A549 (cell line): ENCODE results near the gene ANKRD34A. TPM values are rescaled to one million over a fixed set of nuclear protein-coding genes. Genes with fewer than 3 reads are reported as not detected.

Experiments used
- ATAC-seq, 2 experiments: fragments of 200-7000 bp in 1 of 2; fragments of >200 bp in 1 of 2; cut with Nextera tagmentation in 1 of 2; cut with Tn5 transposase in 1 of 2; 3 replicates each; pipeline versions ENCODE4 v1.8.0 to v1.9.1; 2018 to 2020; ENCODE audit warnings: mild to moderate bottlenecking in 1 of 2, moderate library complexity in 1 of 2
- CTCF ChIA-PET: fragments of 300-600 bp; sonication (Branson Sonifier 250); formaldehyde crosslinking; extraction: SDS; loops from one replicate; lab custom pipeline; 2021; ENCODE audit warnings: antibody characterized with exemption, inconsistent platforms; lab: Yijun Ruan, JAX
- POLR2A ChIA-PET: fragments of 350-600 bp; formaldehyde crosslinking; extraction: SDS; loops from one replicate; lab custom pipeline; 2021; ENCODE audit warnings: antibody characterized with exemption, inconsistent platforms; lab: Yijun Ruan, JAX
- DNase-seq, 2 experiments: peaks; one replicate each; pipeline versions ENCODE4 v3.0.0 to v3.0.0-alpha.2; 2011 to 2016; ENCODE audit warnings: low read depth in 1 of 2, low spot score in 1 of 2
- FAIRE-seq: peaks from 2 replicates; lab custom pipeline; 2011; peaks lifted over from hg19 to GRCh38; lab: Jason Lieb, UNC
- H3K27ac ChIP-seq, 2 experiments: fragments of >200 bp; sonication (Bioruptor Twin); formaldehyde crosslinking; 3 replicates each; pipeline ENCODE4 v1.5.1; 2016 to 2017
- H3K4me1 ChIP-seq: fragments of >200 bp; sonication (Bioruptor Twin); formaldehyde crosslinking; 3 replicates; pipeline ENCODE4 v1.6.1; 2016
- H3K4me2 ChIP-seq: fragments of >200 bp; sonication (Bioruptor Twin); formaldehyde crosslinking; 3 replicates; pipeline ENCODE4 v1.6.1; 2016
- H3K4me3 ChIP-seq: fragments of >200 bp; sonication (Bioruptor Twin); formaldehyde crosslinking; 3 replicates; pipeline ENCODE4 v1.5.1; 2016
- H3K9me3 ChIP-seq: fragments of >200 bp; sonication (Bioruptor Twin); formaldehyde crosslinking; 3 replicates; pipeline ENCODE4 v1.6.1; 2016
- CBX2 ChIP-seq: fragments of 200-600 bp; sonication (generic); IDR thresholded peaks from 2 replicates; pipeline ENCODE4 v1.6.1; 2016; ENCODE audit warnings: low read depth, mild to moderate bottlenecking, borderline replicate concordance
- EHF ChIP-seq: fragments of 250-450 bp; sonication (Bioruptor Pico); IDR thresholded peaks from 2 replicates; pipeline ENCODE4 v1.5.0; 2020; ENCODE audit warnings: mild to moderate bottlenecking
- EHMT2 ChIP-seq: fragments of 200-600 bp; sonication (generic); IDR thresholded peaks from 2 replicates; pipeline ENCODE4 v1.6.1; 2016; ENCODE audit warnings: antibody characterized with exemption, low read depth, mild to moderate bottlenecking, moderate library complexity
- EP300 ChIP-seq, 2 experiments: fragments of >200 bp; sonication (Bioruptor Twin); formaldehyde crosslinking; IDR thresholded peaks; 2 replicates in 1 of 2; 3 replicates in 1 of 2; pipeline ENCODE4 v1.6.1; 2016 to 2017
- FOSB ChIP-seq: fragments of 250-450 bp; sonication (Bioruptor Pico); IDR thresholded peaks from 2 replicates; pipeline ENCODE4 v1.5.0; 2020; ENCODE audit warnings: mild to moderate bottlenecking, moderate library complexity
- HDAC2 ChIP-seq: fragments of 200-600 bp; sonication (generic); IDR thresholded peaks from 2 replicates; pipeline ENCODE4 v1.6.1; 2016
- HOXA7 ChIP-seq: fragments of 250-450 bp; sonication (Bioruptor Pico); IDR thresholded peaks from 2 replicates; pipeline ENCODE4 v1.5.0; 2020; ENCODE audit warnings: mild to moderate bottlenecking, moderate library complexity
- HOXB13 ChIP-seq: fragments of 250-450 bp; sonication (Bioruptor Pico); IDR thresholded peaks from 2 replicates; pipeline ENCODE4 v1.5.0; 2020; ENCODE audit warnings: low read depth, mild to moderate bottlenecking, moderate library complexity
- MAFK ChIP-seq: fragments of 450-650 bp; IDR thresholded peaks from 2 replicates; pipeline ENCODE4 v1.6.1; 2014; ENCODE audit not compliant: partially characterized antibody
- MYC ChIP-seq: IDR thresholded peaks from 2 replicates; pipeline ENCODE4 v1.6.1; 2012; ENCODE audit warnings: mild to moderate bottlenecking, inconsistent platforms, low read length, improper control_type of control experiment, borderline replicate concordance
- POLR2A ChIP-seq: IDR thresholded peaks from 2 replicates; pipeline ENCODE4 v1.6.1; 2012; ENCODE audit warnings: mild to moderate bottlenecking, low read length
- RARB ChIP-seq: fragments of 250-450 bp; sonication (Bioruptor Pico); IDR thresholded peaks from 2 replicates; pipeline ENCODE4 v1.8.0; 2021; ENCODE audit warnings: mild to moderate bottlenecking, moderate library complexity
- RCOR1 ChIP-seq: fragments of 150-350 bp; IDR thresholded peaks from 2 replicates; pipeline ENCODE4 v1.6.1; 2014; ENCODE audit warnings: antibody characterized with exemption, low read length, low read depth
- SREBF2 ChIP-seq: fragments of 450-650 bp; IDR thresholded peaks from 2 replicates; pipeline ENCODE4 v1.6.1; 2014; ENCODE audit warnings: mild to moderate bottlenecking, moderate library complexity
- TP53 ChIP-seq: fragments of 250-450 bp; sonication (Bioruptor Pico); IDR thresholded peaks from 2 replicates; pipeline ENCODE4 v1.5.0; 2021; ENCODE audit warnings: mild to moderate bottlenecking, moderate library complexity
- ZFP36 ChIP-seq: fragments of 450-650 bp; IDR thresholded peaks from 2 replicates; pipeline ENCODE4 v1.6.1; 2014; ENCODE audit warnings: borderline replicate concordance; ENCODE audit not compliant: partially characterized antibody
- ZSCAN20 ChIP-seq: fragments of 250-450 bp; sonication (Bioruptor Pico); IDR thresholded peaks from 2 replicates; pipeline ENCODE4 v1.8.0; 2022; ENCODE audit warnings: mild to moderate bottlenecking, moderate library complexity
- WGBS: methylation state at CpG from one replicate; pipeline ENCODE4 v1.1.6; 2017; ENCODE audit errors: missing lambda C conversion rate; 5-methylcytosine and 5-hydroxymethylcytosine counted together
- polyA plus RNA-seq, 4 experiments: library from polyadenylated mRNA; depleted of rRNA in 3 of 4; stranded (reverse); fragments of >200 nt; fragmentation: RNase III in 1 of 4; extraction: RNeasy Plus Mini Kit Qiagen cat#74134 plus additional on column Dnase treatment in 1 of 4; gene quantifications; 2 replicates in 3 of 4; 3 replicates in 1 of 4; pipeline ENCODE4 v1.2.3, GENCODE V29; 2011 to 2017
- TF ChIP-seq, protein P1 (sequence below): fragments of >200 bp; sonication (Bioruptor Twin); formaldehyde crosslinking; IDR thresholded peaks from 3 replicates; pipeline ENCODE4 v1.6.1; 2016
- TF ChIP-seq, protein P2 (sequence below): fragments of >200 bp; sonication (Bioruptor Twin); formaldehyde crosslinking; IDR thresholded peaks from 3 replicates; pipeline ENCODE4 v1.5.1; 2016
- TF ChIP-seq, protein P3 (sequence below): fragments of 250-450 bp; sonication (Bioruptor Pico); IDR thresholded peaks from 2 replicates; pipeline ENCODE4 v1.5.0; 2021; ENCODE audit warnings: mild to moderate bottlenecking, moderate library complexity, borderline replicate concordance
- TF ChIP-seq, protein P4 (sequence below): fragments of 450-650 bp; IDR thresholded peaks from 2 replicates; pipeline ENCODE4 v1.6.1; 2014; ENCODE audit warnings: antibody characterized with exemption
- TF ChIP-seq, protein P5 (sequence below): fragments of 150-350 bp; IDR thresholded peaks from 2 replicates; pipeline ENCODE4 v1.6.1; 2014; ENCODE audit warnings: low read depth, mild to moderate bottlenecking, low read length
- TF ChIP-seq, protein P6 (sequence below): IDR thresholded peaks from 2 replicates; pipeline ENCODE4 v1.6.1; 2012; ENCODE audit warnings: low read depth, borderline replicate concordance
- TF ChIP-seq, protein P7 (sequence below): fragments of 250-450 bp; sonication (Bioruptor Pico); IDR thresholded peaks from 2 replicates; pipeline ENCODE4 v1.5.0; 2020; ENCODE audit warnings: low read depth, mild to moderate bottlenecking, moderate library complexity

ANKRD34A gene
- polyA plus RNA-seq, 2 of the 4 experiments (the other 2 are of a cell fraction), result 0.30 to 0.39 TPM

DNA sequence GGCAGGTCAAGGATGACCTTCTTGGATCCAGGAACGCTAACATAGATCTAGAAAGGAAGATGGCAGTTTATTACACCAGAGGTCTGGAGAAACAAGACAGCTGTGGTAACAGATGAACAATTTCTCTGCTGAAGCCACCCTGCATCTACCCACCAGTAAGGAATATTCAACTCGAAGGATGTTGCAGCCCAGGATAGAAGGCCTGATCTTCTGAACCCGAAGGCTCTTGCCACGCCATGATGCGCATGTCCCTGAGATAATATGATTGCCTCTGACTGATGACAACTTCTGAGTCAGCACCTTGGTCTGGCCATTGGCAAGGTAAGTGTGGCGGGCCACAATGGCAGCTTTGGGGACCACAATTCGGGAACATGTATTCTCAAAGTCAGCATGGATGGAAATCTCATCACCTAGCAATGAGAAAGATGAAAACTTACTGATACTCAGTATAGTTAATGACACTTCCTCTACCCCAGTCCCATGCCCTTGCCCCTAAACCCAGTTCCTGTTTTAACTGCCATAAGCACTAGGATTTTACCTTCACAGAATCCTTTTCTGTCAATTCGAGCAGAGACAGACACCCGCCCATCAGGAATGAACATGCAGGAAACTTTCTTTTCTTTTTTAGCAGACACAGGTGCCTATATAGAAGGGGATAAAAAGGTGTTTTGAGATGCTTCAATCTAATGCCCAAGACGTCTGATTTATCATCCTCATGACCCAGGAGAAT lies 30.2 kb upstream of the ANKRD34A start:
- TF ChIP-seq EP300 (IDR thresholded peaks at IDR 0.05) (no peak), CBX2 (no peak), RCOR1 (no peak), POLR2A (no peak), TP53 (CRISPR knock-in tag) (no peak), EHMT2 (no peak), HDAC2 (no peak), MAFK (no peak), HOXB13 (CRISPR knock-in tag) (no peak), EHF (CRISPR knock-in tag) (no peak)
- TF ChIP-seq, protein P1, sequence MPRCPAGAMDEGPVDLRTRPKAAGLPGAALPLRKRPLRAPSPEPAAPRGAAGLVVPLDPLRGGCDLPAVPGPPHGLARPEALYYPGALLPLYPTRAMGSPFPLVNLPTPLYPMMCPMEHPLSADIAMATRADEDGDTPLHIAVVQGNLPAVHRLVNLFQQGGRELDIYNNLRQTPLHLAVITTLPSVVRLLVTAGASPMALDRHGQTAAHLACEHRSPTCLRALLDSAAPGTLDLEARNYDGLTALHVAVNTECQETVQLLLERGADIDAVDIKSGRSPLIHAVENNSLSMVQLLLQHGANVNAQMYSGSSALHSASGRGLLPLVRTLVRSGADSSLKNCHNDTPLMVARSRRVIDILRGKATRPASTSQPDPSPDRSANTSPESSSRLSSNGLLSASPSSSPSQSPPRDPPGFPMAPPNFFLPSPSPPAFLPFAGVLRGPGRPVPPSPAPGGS, result no peak
- TF ChIP-seq, protein P2, sequence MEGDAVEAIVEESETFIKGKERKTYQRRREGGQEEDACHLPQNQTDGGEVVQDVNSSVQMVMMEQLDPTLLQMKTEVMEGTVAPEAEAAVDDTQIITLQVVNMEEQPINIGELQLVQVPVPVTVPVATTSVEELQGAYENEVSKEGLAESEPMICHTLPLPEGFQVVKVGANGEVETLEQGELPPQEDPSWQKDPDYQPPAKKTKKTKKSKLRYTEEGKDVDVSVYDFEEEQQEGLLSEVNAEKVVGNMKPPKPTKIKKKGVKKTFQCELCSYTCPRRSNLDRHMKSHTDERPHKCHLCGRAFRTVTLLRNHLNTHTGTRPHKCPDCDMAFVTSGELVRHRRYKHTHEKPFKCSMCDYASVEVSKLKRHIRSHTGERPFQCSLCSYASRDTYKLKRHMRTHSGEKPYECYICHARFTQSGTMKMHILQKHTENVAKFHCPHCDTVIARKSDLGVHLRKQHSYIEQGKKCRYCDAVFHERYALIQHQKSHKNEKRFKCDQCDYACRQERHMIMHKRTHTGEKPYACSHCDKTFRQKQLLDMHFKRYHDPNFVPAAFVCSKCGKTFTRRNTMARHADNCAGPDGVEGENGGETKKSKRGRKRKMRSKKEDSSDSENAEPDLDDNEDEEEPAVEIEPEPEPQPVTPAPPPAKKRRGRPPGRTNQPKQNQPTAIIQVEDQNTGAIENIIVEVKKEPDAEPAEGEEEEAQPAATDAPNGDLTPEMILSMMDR, result no peak
- TF ChIP-seq, protein P3, sequence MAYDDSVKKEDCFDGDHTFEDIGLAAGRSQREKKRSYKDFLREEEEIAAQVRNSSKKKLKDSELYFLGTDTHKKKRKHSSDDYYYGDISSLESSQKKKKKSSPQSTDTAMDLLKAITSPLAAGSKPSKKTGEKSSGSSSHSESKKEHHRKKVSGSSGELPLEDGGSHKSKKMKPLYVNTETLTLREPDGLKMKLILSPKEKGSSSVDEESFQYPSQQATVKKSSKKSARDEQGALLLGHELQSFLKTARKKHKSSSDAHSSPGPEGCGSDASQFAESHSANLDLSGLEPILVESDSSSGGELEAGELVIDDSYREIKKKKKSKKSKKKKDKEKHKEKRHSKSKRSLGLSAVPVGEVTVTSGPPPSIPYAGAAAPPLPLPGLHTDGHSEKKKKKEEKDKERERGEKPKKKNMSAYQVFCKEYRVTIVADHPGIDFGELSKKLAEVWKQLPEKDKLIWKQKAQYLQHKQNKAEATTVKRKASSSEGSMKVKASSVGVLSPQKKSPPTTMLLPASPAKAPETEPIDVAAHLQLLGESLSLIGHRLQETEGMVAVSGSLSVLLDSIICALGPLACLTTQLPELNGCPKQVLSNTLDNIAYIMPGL, result no peak
- TF ChIP-seq, protein P4, sequence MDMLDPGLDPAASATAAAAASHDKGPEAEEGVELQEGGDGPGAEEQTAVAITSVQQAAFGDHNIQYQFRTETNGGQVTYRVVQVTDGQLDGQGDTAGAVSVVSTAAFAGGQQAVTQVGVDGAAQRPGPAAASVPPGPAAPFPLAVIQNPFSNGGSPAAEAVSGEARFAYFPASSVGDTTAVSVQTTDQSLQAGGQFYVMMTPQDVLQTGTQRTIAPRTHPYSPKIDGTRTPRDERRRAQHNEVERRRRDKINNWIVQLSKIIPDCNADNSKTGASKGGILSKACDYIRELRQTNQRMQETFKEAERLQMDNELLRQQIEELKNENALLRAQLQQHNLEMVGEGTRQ, result no peak
- TF ChIP-seq, protein P5, sequence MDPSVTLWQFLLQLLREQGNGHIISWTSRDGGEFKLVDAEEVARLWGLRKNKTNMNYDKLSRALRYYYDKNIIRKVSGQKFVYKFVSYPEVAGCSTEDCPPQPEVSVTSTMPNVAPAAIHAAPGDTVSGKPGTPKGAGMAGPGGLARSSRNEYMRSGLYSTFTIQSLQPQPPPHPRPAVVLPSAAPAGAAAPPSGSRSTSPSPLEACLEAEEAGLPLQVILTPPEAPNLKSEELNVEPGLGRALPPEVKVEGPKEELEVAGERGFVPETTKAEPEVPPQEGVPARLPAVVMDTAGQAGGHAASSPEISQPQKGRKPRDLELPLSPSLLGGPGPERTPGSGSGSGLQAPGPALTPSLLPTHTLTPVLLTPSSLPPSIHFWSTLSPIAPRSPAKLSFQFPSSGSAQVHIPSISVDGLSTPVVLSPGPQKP, result no peak
- peaks cover 4% of the 10 kb centered on the region; the same call in 1 of the 3 replicates for H3K4me1 ChIP-seq
- ChIA-PET CTCF (interaction anchor here (1.0 to 24.2 kb wide), 6 partner anchors 15 to 149 kb away, joined by 3 to 566 read pairs (median 6); partner anchors contain the start of genes HJV and NUDT17), POLR2A (no interaction called here)
- H3K9me3 ChIP-seq, result no peaks in the 10 kb centered on the region
- H3K4me2 ChIP-seq, result no peak overlapping the region
- H3K27ac ChIP-seq, result no peak overlapping the region
- no peak overlapping the region for H3K4me3 ChIP-seq
- no peak for ATAC-seq
- no peak for DNase-seq
- 79% methylated on average over 10 of the region's 10 CpGs for WGBS
- FAIRE-seq, result no peak

DNA sequence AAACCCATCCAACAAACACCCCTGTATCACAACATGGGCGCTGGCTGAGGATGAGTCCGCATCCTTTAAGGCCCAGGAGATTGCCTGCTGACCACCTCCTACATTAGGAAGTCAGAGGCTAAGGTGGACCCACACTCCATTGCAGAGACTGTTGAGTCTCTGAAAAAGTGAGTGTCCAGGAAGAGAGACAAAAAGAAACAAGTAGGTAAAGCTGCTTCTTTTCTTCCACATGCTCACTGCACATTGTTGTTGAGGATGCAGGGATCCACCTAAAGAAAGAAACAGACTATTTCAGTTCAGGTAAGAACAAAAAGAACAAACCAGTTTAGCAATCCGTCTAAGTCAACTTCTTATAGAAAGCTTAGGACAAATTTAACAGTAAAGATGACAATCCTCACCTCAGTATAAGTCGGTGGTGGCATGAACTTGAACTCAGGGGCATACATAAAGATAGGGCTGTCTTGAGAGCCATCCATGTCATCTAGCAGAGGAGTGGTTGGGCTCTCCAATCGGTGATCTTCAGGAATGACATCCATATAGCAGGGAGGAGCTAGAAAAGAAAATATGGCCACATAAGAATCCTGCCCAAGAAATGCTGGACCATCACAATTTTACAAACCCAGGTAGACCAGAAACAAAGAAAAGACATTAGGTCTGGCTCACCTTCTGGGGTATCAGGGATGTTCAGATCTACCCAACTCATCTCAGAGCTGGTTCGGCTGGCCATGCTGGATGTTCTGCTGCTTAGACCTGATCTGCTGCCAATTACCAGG lies 29.4 kb upstream of the ANKRD34A start:
- ATAC-seq, result no peak
- 71% methylated on average over 6 of the region's 6 CpGs for WGBS
- no peak for DNase-seq
- Histone ChIP-seq H3K27ac (no peak overlapping the region), H3K4me1 (peaks cover 3% of the 10 kb centered on the region; the same call in 1 of the 3 replicates), H3K4me3 (no peak overlapping the region), H3K4me2 (no peak overlapping the region), H3K9me3 (no peaks in the 10 kb centered on the region)
- ChIA-PET CTCF (interaction anchor here (1.1 to 24.2 kb wide), 5 partner anchors 15 to 149 kb away, joined by 3 to 566 read pairs (median 7); partner anchors contain the start of genes HJV and NUDT17), POLR2A (no interaction called here)
- FAIRE-seq, result no peak
- TF ChIP-seq, protein P6, sequence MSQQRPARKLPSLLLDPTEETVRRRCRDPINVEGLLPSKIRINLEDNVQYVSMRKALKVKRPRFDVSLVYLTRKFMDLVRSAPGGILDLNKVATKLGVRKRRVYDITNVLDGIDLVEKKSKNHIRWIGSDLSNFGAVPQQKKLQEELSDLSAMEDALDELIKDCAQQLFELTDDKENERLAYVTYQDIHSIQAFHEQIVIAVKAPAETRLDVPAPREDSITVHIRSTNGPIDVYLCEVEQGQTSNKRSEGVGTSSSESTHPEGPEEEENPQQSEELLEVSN, result no peak
- no peak for TF ChIP-seq SREBF2
- TF ChIP-seq, protein P7, sequence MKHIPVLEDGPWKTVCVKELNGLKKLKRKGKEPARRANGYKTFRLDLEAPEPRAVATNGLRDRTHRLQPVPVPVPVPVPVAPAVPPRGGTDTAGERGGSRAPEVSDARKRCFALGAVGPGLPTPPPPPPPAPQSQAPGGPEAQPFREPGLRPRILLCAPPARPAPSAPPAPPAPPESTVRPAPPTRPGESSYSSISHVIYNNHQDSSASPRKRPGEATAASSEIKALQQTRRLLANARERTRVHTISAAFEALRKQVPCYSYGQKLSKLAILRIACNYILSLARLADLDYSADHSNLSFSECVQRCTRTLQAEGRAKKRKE (CRISPR knock-in tag), result no peak
- TF ChIP-seq RARB (CRISPR knock-in tag), result no peak
- no peak for TF ChIP-seq HOXA7
- TF ChIP-seq ZFP36, result no peak
- no peak for TF ChIP-seq FOSB (CRISPR knock-in tag)
- no peak for TF ChIP-seq MYC
- TF ChIP-seq POLR2A, result no peak
- no peak for TF ChIP-seq TP53 (CRISPR knock-in tag)
- TF ChIP-seq, protein P5, result no peak
- no peak for TF ChIP-seq ZSCAN20 (CRISPR knock-in tag)
